HepG2 (cell line): ENCODE data around the gene NHP2. TPM values are rescaled to one million over a fixed set of nuclear protein-coding genes. Genes with fewer than 3 reads are reported as not detected.
A peak's percentile ranks its signal among the peaks of the same experiment; 100 is the strongest.

Experiments used
- CREB1 ChIP-seq, 2 experiments: fragments of 450-650 bp in 1 of 2; IDR thresholded peaks; 2 replicates each; pipeline ENCODE4 v1.6.1; 2016 to 2017; ENCODE audit warnings: control low read depth in 1 of 2, mild to moderate bottlenecking in 1 of 2, missing compliant biosample characterization in 1 of 2, missing genetic modification characterization in 1 of 2
- DNMT1 ChIP-seq: sonication (generic); formaldehyde crosslinking; IDR thresholded peaks from 2 replicates; pipeline ENCODE4 v1.5.1; 2020; ENCODE audit warnings: mild to moderate bottlenecking, missing genetic modification reagents
- JARID2 ChIP-seq: sonication (generic); formaldehyde crosslinking; IDR thresholded peaks from 2 replicates; pipeline ENCODE4 v1.8.1; 2023; ENCODE audit warnings: missing genetic modification reagents, inconsistent platforms; ENCODE audit not compliant: insufficient replicate concordance
- MEF2D ChIP-seq: sonication (generic); formaldehyde crosslinking; IDR thresholded peaks from 2 replicates; pipeline ENCODE4 v1.5.1; 2020; ENCODE audit warnings: mild to moderate bottlenecking, missing genetic modification reagents
- MLX ChIP-seq: IDR thresholded peaks from 2 replicates; pipeline ENCODE4 v1.6.1; 2016
- MXI1 ChIP-seq: IDR thresholded peaks from 3 replicates; pipeline ENCODE4 v1.6.1; 2012; ENCODE audit warnings: low read depth, low read length, inconsistent platforms, borderline replicate concordance
- NONO ChIP-seq, 2 experiments: fragments of 450-650 bp in 1 of 2; sonication (generic) in 1 of 2; formaldehyde crosslinking in 1 of 2; IDR thresholded peaks in 1 of 2; conservative IDR thresholded peaks in 1 of 2; 2 replicates each; pipeline versions ENCODE4 v1.6.1 to v1.8.0; 2017 to 2022; ENCODE audit warnings: mild to moderate bottlenecking in 1 of 2, missing genetic modification reagents in 1 of 2, moderate library complexity in 1 of 2
- POGZ ChIP-seq: sonication (generic); formaldehyde crosslinking; IDR thresholded peaks from 2 replicates; pipeline ENCODE4 v1.4.0; 2020; ENCODE audit warnings: mild to moderate bottlenecking, missing genetic modification reagents
- RAD21 ChIP-seq: fragments of 450-650 bp; formaldehyde crosslinking; IDR thresholded peaks from 2 replicates; pipeline ENCODE4 v1.5.0; 2020; ENCODE audit warnings: mild to moderate bottlenecking
- SAP130 ChIP-seq: IDR thresholded peaks from 2 replicates; pipeline ENCODE4 v1.6.1; 2016; ENCODE audit warnings: low read depth
- SATB2 ChIP-seq: sonication (generic); formaldehyde crosslinking; IDR thresholded peaks from 2 replicates; pipeline ENCODE4 v1.5.0; 2020; ENCODE audit warnings: missing genetic modification reagents
- SETDB1 ChIP-seq: sonication (generic); formaldehyde crosslinking; IDR thresholded peaks from 2 replicates; pipeline ENCODE4 v1.5.1; 2020; ENCODE audit warnings: missing genetic modification reagents, mild to moderate bottlenecking, borderline replicate concordance
- SMC3 ChIP-seq: IDR thresholded peaks from 2 replicates; pipeline ENCODE4 v1.6.1; 2011; ENCODE audit warnings: low read length, improper control_type of control experiment
- SRSF9 ChIP-seq: fragments of 200-400 bp; formaldehyde crosslinking; IDR thresholded peaks from 2 replicates; pipeline ENCODE4 v1.6.1; 2018; ENCODE audit warnings: borderline replicate concordance, mild to moderate bottlenecking, low read depth, low read length; ENCODE audit not compliant: insufficient read depth, poor library complexity, severe bottlenecking
- TBL1XR1 ChIP-seq: fragments of 150-350 bp; IDR thresholded peaks from 2 replicates; pipeline ENCODE4 v1.6.1; 2014; ENCODE audit warnings: borderline replicate concordance, low read length; ENCODE audit not compliant: partially characterized antibody
- ZFP41 ChIP-seq: sonication (generic); formaldehyde crosslinking; IDR thresholded peaks from 2 replicates; pipeline ENCODE4 v1.4.0; 2020; ENCODE audit warnings: mild to moderate bottlenecking, missing genetic modification reagents, borderline replicate concordance
- ZNF484 ChIP-seq: sonication (generic); formaldehyde crosslinking; IDR thresholded peaks from 2 replicates; pipeline ENCODE4 v1.5.1; 2020; ENCODE audit warnings: mild to moderate bottlenecking, low read depth, missing genetic modification reagents, borderline replicate concordance
- ZNF501 ChIP-seq: sonication (generic); formaldehyde crosslinking; IDR thresholded peaks from 2 replicates; pipeline ENCODE4 v1.5.1; 2020; ENCODE audit warnings: mild to moderate bottlenecking, moderate library complexity, missing genetic modification reagents
- ZNF761 ChIP-seq: sonication (generic); formaldehyde crosslinking; conservative IDR thresholded peaks from 2 replicates; pipeline ENCODE4 v1.4.0; 2020; ENCODE audit warnings: mild to moderate bottlenecking, missing genetic modification reagents
- ZNF781 ChIP-seq: sonication (generic); formaldehyde crosslinking; IDR thresholded peaks from 2 replicates; pipeline ENCODE4 v1.5.1; 2020; ENCODE audit warnings: borderline replicate concordance, mild to moderate bottlenecking, missing genetic modification reagents; ENCODE audit errors: not compliant biosample characterization
- polyA plus RNA-seq, 8 experiments: library from polyadenylated mRNA; depleted of rRNA in 3 of 8; stranded (reverse) in 7 of 8; unstranded in 1 of 8; fragments of >200 nt; fragmentation: Illumina TruSeq in 4 of 8; extraction: Trizol in 4 of 8; gene quantifications; 2 replicates each; pipeline versions ENCODE4 v1.2.1 to v1.2.3, GENCODE V29; 2011 to 2016; ENCODE audit warnings: low read depth in 4 of 8, missing spikeins in 1 of 8, mixed read lengths in 1 of 8; ENCODE audit not compliant: insufficient read depth in 1 of 8
- total RNA-seq, 5 experiments: library from RNA; depleted of rRNA; stranded (reverse); fragments of >200 nt; fragmentation: Illumina TruSeq; extraction: Trizol; gene quantifications; 2 replicates each; pipeline ENCODE4 v1.2.3, GENCODE V29; 2016; ENCODE audit warnings: low read depth in 1 of 5
- TF ChIP-seq, protein P1 (sequence below): sonication (generic); formaldehyde crosslinking; IDR thresholded peaks from 2 replicates; pipeline ENCODE4 v1.5.0; 2020; ENCODE audit warnings: missing genetic modification reagents, mild to moderate bottlenecking, borderline replicate concordance
- TF ChIP-seq, protein P2 (sequence below): sonication (generic); formaldehyde crosslinking; IDR thresholded peaks from 2 replicates; pipeline ENCODE4 v1.4.0; 2020; ENCODE audit warnings: missing genetic modification reagents, borderline replicate concordance

The NHP2 gene
- total and polyA plus RNA-seq, 2 of the 13 experiments (the other 11 are each of a cell fraction or from before 2014, with no cell fraction given) = 56.2 to 96.1 TPM

DNA sequence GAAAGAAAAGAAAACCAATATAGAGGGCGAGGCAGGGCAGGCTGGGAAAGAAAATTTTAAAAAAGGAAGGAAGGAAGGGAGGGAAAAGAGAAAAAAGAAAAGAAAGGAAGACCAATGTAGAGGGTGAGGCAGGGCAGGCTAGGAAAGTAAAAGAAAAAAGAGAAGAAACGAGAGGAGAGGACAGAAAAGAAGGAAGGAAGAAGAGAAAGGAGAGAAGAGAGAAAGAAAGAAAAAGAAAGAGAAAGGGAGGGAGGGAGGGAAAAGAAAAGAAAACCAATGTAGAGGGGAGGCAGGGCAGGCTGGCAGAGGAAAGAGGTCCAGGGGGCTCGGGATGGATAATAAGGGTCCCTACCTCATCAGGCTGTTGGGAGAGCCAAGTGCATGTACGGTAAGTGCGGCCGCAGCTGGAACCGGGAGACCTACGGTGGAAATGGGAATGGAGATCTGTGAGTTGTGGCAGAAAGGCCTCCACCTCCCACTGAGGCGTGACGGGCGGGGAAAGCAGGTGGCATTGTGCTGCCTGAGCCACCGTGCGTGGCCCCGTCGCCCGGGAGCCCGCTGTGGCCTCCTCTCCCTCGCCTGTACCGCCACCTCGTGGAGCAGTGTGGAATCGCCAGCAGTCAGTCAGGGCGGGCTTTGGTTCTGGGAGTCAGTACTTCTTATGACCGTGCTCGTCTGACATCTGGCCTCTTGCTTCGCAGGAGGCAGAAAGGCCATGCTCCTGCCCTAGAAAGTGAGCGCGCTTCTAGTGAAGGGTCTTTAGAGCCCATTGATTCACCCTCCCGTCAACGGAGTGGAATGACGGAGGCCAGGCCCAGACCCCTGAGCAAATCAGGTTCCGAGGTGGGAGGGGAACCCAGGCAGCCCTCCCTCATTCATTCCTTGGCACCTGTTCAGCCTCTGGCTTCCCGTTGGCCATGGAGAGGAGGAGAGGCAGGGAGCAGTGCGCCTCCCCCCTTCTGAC, 10.4 kb upstream of the NHP2 start (continued):
- no peak for TF ChIP-seq ZNF781 (CRISPR knock-in tag)
- peak; percentile 42; the same call in 1 of the 2 replicates for TF ChIP-seq SMC3
- TF ChIP-seq SETDB1 (CRISPR knock-in tag) = no peak
- TF ChIP-seq MEF2D (CRISPR knock-in tag) = no peak
- TF ChIP-seq SATB2 (CRISPR knock-in tag) = no peak
- no peak for TF ChIP-seq ZFP41 (CRISPR knock-in tag)
- TF ChIP-seq CREB1 (IDR thresholded peaks at IDR 0.05) = no peak
- TF ChIP-seq CREB1 (CRISPR knock-in tag; IDR thresholded peaks at IDR 0.05) = no peak
- no peak for TF ChIP-seq MXI1
- TF ChIP-seq ZNF484 (CRISPR knock-in tag) = no peak
- TF ChIP-seq JARID2 = no peak
- no peak for TF ChIP-seq DNMT1
- no peak for TF ChIP-seq NONO (IDR thresholded peaks at IDR 0.05)
- 0 out of 2 replicates have a peak, but pooled peaks have one; percentile 22 for TF ChIP-seq NONO (CRISPR knock-in tag; conservative IDR thresholded peaks at IDR 0.05)
- no peak for TF ChIP-seq POGZ
- TF ChIP-seq ZNF501 (CRISPR knock-in tag) = peak; percentile 28; the same call in 1 of the 2 replicates
- TF ChIP-seq SAP130 (CRISPR knock-in tag) = peak; percentile 32; the same call in 1 of the 2 replicates
- TF ChIP-seq RAD21 (CRISPR knock-in tag) = peak; percentile 95
- TF ChIP-seq SRSF9 = no peak
- TF ChIP-seq MLX = no peak
- no peak for TF ChIP-seq TBL1XR1
- TF ChIP-seq, protein P1, sequence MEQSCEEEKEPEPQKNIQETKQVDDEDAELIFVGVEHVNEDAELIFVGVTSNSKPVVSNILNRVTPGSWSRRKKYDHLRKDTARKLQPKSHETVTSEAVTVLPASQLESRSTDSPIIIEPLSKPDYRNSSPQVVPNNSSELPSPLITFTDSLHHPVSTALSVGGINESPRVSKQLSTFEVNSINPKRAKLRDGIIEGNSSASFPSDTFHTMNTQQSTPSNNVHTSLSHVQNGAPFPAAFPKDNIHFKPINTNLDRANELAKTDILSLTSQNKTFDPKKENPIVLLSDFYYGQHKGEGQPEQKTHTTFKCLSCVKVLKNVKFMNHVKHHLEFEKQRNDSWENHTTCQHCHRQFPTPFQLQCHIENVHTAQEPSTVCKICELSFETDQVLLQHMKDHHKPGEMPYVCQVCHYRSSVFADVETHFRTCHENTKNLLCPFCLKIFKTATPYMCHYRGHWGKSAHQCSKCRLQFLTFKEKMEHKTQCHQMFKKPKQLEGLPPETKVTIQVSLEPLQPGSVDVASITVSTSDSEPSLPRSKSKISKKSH (CRISPR knock-in tag) = no peak; the same call in 1 of the 2 replicates
- TF ChIP-seq, protein P2, sequence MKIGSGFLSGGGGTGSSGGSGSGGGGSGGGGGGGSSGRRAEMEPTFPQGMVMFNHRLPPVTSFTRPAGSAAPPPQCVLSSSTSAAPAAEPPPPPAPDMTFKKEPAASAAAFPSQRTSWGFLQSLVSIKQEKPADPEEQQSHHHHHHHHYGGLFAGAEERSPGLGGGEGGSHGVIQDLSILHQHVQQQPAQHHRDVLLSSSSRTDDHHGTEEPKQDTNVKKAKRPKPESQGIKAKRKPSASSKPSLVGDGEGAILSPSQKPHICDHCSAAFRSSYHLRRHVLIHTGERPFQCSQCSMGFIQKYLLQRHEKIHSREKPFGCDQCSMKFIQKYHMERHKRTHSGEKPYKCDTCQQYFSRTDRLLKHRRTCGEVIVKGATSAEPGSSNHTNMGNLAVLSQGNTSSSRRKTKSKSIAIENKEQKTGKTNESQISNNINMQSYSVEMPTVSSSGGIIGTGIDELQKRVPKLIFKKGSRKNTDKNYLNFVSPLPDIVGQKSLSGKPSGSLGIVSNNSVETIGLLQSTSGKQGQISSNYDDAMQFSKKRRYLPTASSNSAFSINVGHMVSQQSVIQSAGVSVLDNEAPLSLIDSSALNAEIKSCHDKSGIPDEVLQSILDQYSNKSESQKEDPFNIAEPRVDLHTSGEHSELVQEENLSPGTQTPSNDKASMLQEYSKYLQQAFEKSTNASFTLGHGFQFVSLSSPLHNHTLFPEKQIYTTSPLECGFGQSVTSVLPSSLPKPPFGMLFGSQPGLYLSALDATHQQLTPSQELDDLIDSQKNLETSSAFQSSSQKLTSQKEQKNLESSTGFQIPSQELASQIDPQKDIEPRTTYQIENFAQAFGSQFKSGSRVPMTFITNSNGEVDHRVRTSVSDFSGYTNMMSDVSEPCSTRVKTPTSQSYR = no peak
- TF ChIP-seq ZNF761 (CRISPR knock-in tag) = no peak
